IMR-90 (cell line): ENCODE results near the gene USP10. TPM values are rescaled to one million over a fixed set of nuclear protein-coding genes. Genes with fewer than 3 reads are reported as not detected.

Source experiments
- ATAC-seq: fragments of 200-7000 bp; cut with Tn5 transposase; 2 replicates; pipeline ENCODE4 v1.9.1; 2020; ENCODE audit warnings: low read depth, mild to moderate bottlenecking, moderate library complexity
- BruUV-seq: library from RNA; stranded (reverse); fragments of 400-500 nt; replicated peaks from 2 replicates; lab custom pipeline; 2021; lab: Mats Ljungman, UMichigan
- CTCF ChIA-PET: fragments of 300-600 bp; formaldehyde crosslinking; extraction: SDS; loops from one replicate; lab custom pipeline; 2021; ENCODE audit warnings: antibody characterized with exemption; lab: Yijun Ruan, JAX
- POLR2A ChIA-PET: fragments of 300-600 bp; sonication (Branson Sonifier 250); formaldehyde crosslinking; loops from one replicate; lab custom pipeline; 2022; ENCODE audit warnings: antibody characterized with exemption; ENCODE audit not compliant: unreplicated experiment; lab: Charles Lee
- DNase-seq: peaks from one replicate; pipeline ENCODE4 v3.0.0; 2013
- H2AFZ ChIP-seq: replicated peaks from 2 replicates; pipeline ENCODE3; 2013; ENCODE audit warnings: low read length, mild to moderate bottlenecking; ENCODE audit not compliant: poor library complexity
- H2AK5ac ChIP-seq: 2 replicates; pipeline ENCODE4 v1.6.1; 2013; ENCODE audit warnings: low read depth, low read length, inconsistent platforms
- H2AK9ac ChIP-seq: replicated peaks from 2 replicates; pipeline ENCODE3; 2013; ENCODE audit warnings: mild to moderate bottlenecking, low read depth, low read length, moderate library complexity; ENCODE audit not compliant: poor library complexity
- H2BK120ac ChIP-seq: 2 replicates; pipeline ENCODE4 v1.6.1; 2013; ENCODE audit warnings: low read depth, low read length, inconsistent platforms
- H2BK15ac ChIP-seq: 3 replicates; pipeline ENCODE4 v1.6.1; 2013; ENCODE audit warnings: low read depth, low read length, inconsistent platforms
- H2BK20ac ChIP-seq: 2 replicates; pipeline ENCODE4 v1.6.1; 2013; ENCODE audit warnings: low read depth, mild to moderate bottlenecking, inconsistent platforms, low read length, moderate library complexity
- H2BK5ac ChIP-seq: 2 replicates; pipeline ENCODE4 v1.6.1; 2013; ENCODE audit warnings: mild to moderate bottlenecking, low read depth, low read length, inconsistent platforms; ENCODE audit not compliant: poor library complexity, severe bottlenecking
- H3K14ac ChIP-seq: replicated peaks from 2 replicates; pipeline ENCODE4 v1.6.1; 2013; ENCODE audit warnings: low read depth, low read length, inconsistent platforms
- H3K18ac ChIP-seq: 2 replicates; pipeline ENCODE4 v1.6.1; 2013; ENCODE audit warnings: low read depth, low read length, control low read depth
- H3K23ac ChIP-seq: 2 replicates; pipeline ENCODE4 v1.6.1; 2013; ENCODE audit warnings: low read depth, low read length, inconsistent platforms
- H3K27ac ChIP-seq: 2 replicates; pipeline ENCODE4 v1.5.1; 2013; ENCODE audit warnings: mild to moderate bottlenecking, control low read depth, low read length; ENCODE audit not compliant: insufficient read depth
- H3K27me3 ChIP-seq: 2 replicates; pipeline ENCODE4 v1.6.1; 2013; ENCODE audit warnings: low read length; ENCODE audit not compliant: control insufficient read depth, insufficient read depth
- H3K36me3 ChIP-seq: 2 replicates; pipeline ENCODE4 v1.6.1; 2013; ENCODE audit warnings: low read length, mixed read lengths; ENCODE audit not compliant: control insufficient read depth, insufficient read depth
- H3K4ac ChIP-seq: 2 replicates; pipeline ENCODE4 v1.6.1; 2013; ENCODE audit warnings: low read depth, low read length, inconsistent platforms
- H3K4me1 ChIP-seq: 2 replicates; pipeline ENCODE4 v1.6.1; 2013; ENCODE audit warnings: low read length, mixed read lengths; ENCODE audit not compliant: control insufficient read depth, insufficient read depth
- H3K4me2 ChIP-seq: 2 replicates; pipeline ENCODE4 v1.6.1; 2013; ENCODE audit warnings: low read depth, mild to moderate bottlenecking, control low read depth, low read length, moderate library complexity
- H3K4me3 ChIP-seq: 2 replicates; pipeline ENCODE4 v1.5.1; 2013; ENCODE audit warnings: low read depth, mild to moderate bottlenecking, control low read depth, low read length, moderate library complexity; ENCODE audit not compliant: insufficient read depth
- H3K56ac ChIP-seq: 2 replicates; pipeline ENCODE4 v1.6.1; 2013; ENCODE audit warnings: low read length, inconsistent platforms; ENCODE audit not compliant: insufficient read depth; ENCODE audit errors: extremely low read depth
- H3K79me1 ChIP-seq, 2 experiments: 2 replicates each; pipeline ENCODE4 v1.6.1; 2013; ENCODE audit warnings: low read length in 2 of 2, inconsistent platforms in 1 of 2, low read depth in 1 of 2
- H3K9ac ChIP-seq: 2 replicates; pipeline ENCODE4 v1.6.1; 2013; ENCODE audit warnings: low read depth, low read length, control low read depth
- H3K9me1 ChIP-seq: 2 replicates; pipeline ENCODE4 v1.6.1; 2013; ENCODE audit warnings: low read length, inconsistent platforms; ENCODE audit not compliant: insufficient read depth
- H3K9me3 ChIP-seq: 2 replicates; pipeline ENCODE4 v1.6.1; 2013; ENCODE audit warnings: low read length; ENCODE audit not compliant: control insufficient read depth, insufficient read depth
- H4K20me1 ChIP-seq: 2 replicates; pipeline ENCODE4 v1.6.1; 2013; ENCODE audit warnings: low read length, inconsistent platforms; ENCODE audit not compliant: insufficient read depth
- H4K5ac ChIP-seq: 2 replicates; pipeline ENCODE4 v1.6.1; 2013; ENCODE audit warnings: mild to moderate bottlenecking, low read depth, low read length, control low read depth
- H4K8ac ChIP-seq, 2 experiments: 2 replicates each; pipeline ENCODE4 v1.6.1; 2013; ENCODE audit warnings: low read depth in 2 of 2, low read length in 2 of 2, control low read depth in 1 of 2, inconsistent platforms in 1 of 2
- H4K91ac ChIP-seq: 2 replicates; pipeline ENCODE4 v1.6.1; 2013; ENCODE audit warnings: low read depth, low read length, inconsistent platforms; ENCODE audit not compliant: insufficient read depth
- CHD1 ChIP-seq: IDR thresholded peaks from 2 replicates; pipeline ENCODE4 v1.6.1; 2012; ENCODE audit warnings: low read depth, low read length, improper control_type of control experiment
- MAFK ChIP-seq: IDR thresholded peaks from 2 replicates; pipeline ENCODE4 v1.6.1; 2012; ENCODE audit warnings: low read depth, low read length, improper control_type of control experiment
- MAZ ChIP-seq: IDR thresholded peaks from 2 replicates; pipeline ENCODE4 v1.6.1; 2012; ENCODE audit warnings: low read depth, mild to moderate bottlenecking, low read length, improper control_type of control experiment, moderate library complexity, borderline replicate concordance
- RFX5 ChIP-seq: IDR thresholded peaks from 2 replicates; pipeline ENCODE4 v1.8.0; 2012; ENCODE audit warnings: low read depth, mild to moderate bottlenecking, low read length, moderate library complexity
- SMC3 ChIP-seq: fragments of 150-350 bp; IDR thresholded peaks from 2 replicates; pipeline ENCODE4 v1.6.1; 2016; ENCODE audit warnings: low read depth, mild to moderate bottlenecking, antibody characterized with exemption, low read length, moderate library complexity
- WGBS, 2 experiments: methylation state at CpG; one replicate each; pipeline versions ENCODE4 v1.1.5 to v1.1.7; 2013; ENCODE audit warnings: missing lambda C conversion rate in 2 of 2; ENCODE audit not compliant: insufficient read length in 1 of 2; ENCODE audit errors: extremely low coverage in 2 of 2; 5-methylcytosine and 5-hydroxymethylcytosine counted together
- dilution Hi-C: fragments of 300-500 bp; cut with HindIII; formaldehyde crosslinking; loops from one replicate; pipeline ENCODE4 v1.14.3; 2018; ENCODE audit warnings: low sequenced_read_pairs; ENCODE audit not compliant: unreplicated experiment
- in situ Hi-C: fragments of 300-500 bp; cut with MboI; formaldehyde crosslinking; loops from 3 replicates; pipeline ENCODE4 v1.14.3; 2019; ENCODE audit warnings: low sequenced_read_pairs, inconsistent platforms, mixed read lengths
- intact Hi-C: fragments of 100-400 bp; cut with micrococcal nuclease; formaldehyde crosslinking; loops from 2 replicates; pipeline ENCODE4 v1.10.0; 2022
- polyA plus RNA-seq, 3 experiments: library from polyadenylated mRNA; depleted of rRNA; stranded (reverse); fragments of >200 nt; gene quantifications; 2 replicates each; pipeline ENCODE4 v1.2.3, GENCODE V29; 2012; ENCODE audit warnings: low replicate concordance in 1 of 3
- total RNA-seq: library from RNA; depleted of rRNA; stranded (reverse); fragments of >200 nt; gene quantifications from 2 replicates; pipeline ENCODE4 v1.2.3, GENCODE V29; 2012
- TF ChIP-seq, protein P1 (sequence below): conservative IDR thresholded peaks from 2 replicates; pipeline ENCODE4 v1.5.1; 2012; ENCODE audit warnings: mild to moderate bottlenecking, low read depth, low read length, improper control_type of control experiment

USP10 gene
- total and polyA plus RNA-seq, 2 of the 4 experiments (the other 2 are of a cell fraction), result 54.3 to 79.0 TPM

DNA sequence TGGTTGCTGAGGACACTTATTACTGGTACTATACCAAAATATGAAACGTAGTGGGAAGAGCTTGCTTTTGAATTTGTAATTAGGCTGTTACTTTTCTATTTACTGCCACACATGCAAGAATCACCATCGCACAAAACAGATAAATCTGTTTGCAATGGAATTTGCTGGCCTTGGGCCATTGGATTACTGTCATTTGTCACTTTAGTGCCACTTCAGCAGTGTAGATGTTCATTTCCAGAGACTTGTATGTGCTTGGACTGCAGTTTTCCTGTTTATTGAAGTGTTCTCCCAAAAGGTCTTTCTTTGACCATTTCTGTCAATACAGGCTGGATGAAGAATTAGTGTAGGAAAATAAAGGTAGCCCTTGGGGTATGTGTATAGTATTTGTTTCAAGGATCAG is 4.5 kb downstream of the USP10 start:
- intact Hi-C loops (no loop called here), in situ Hi-C loops (loop anchor here (25.0 kb wide), 1 partner anchor 417 kb away; the partner anchor contains the start of gene WFDC1), dilution Hi-C loops (no loop called here)
- WGBS, 2 experiments, result no CpG with 5 or more reads among the region's 2 CpGs
- Histone ChIP-seq H3K4me3 (no peak overlapping the region), H2AK5ac (no peak overlapping the region), H2BK5ac (no peak overlapping the region), H4K20me1 (peaks cover 83% of the 10 kb centered on the region), H3K27me3 (no peaks in the 10 kb centered on the region), H4K91ac (no peak overlapping the region), H3K4me2 (no peak overlapping the region), H2BK120ac (no peak overlapping the region), H3K9ac (no peak overlapping the region), H2AFZ (no peak overlapping the region), H3K9me1 (peaks cover 18% of the 10 kb centered on the region), H3K9me3 (no peaks in the 10 kb centered on the region), H3K27ac (no peak overlapping the region), H3K79me1 (peaks cover 5 to 53% of the 10 kb centered on the region in 2 experiments; a peak in 3 of 4 replicates), H2BK15ac (no peak overlapping the region), H3K23ac (no peak overlapping the region), H3K14ac (no peak overlapping the region), H3K18ac (no peak overlapping the region), H4K8ac (no peak overlapping the region), H2BK20ac (no peak overlapping the region), H3K4me1 (peaks cover 4% of the 10 kb centered on the region), H3K56ac (no peak overlapping the region), H3K4ac (no peak overlapping the region), H3K36me3 (peaks cover 2% of the 10 kb centered on the region; the same call in 1 of the 2 replicates), H4K5ac (no peak overlapping the region), H2AK9ac (no peak overlapping the region)
- BruUV-seq, result TSS peak; percentile 3
- ChIA-PET POLR2A (no interaction called here), CTCF (interaction anchor here (0.6 to 2.4 kb wide), 3 partner anchors 22 to 152 kb away, joined by 3 to 7 read pairs (median 3); no protein-coding TSS in a partner anchor)
- ATAC-seq (no peak), DNase-seq (no peak)
- TF ChIP-seq, protein P1, sequence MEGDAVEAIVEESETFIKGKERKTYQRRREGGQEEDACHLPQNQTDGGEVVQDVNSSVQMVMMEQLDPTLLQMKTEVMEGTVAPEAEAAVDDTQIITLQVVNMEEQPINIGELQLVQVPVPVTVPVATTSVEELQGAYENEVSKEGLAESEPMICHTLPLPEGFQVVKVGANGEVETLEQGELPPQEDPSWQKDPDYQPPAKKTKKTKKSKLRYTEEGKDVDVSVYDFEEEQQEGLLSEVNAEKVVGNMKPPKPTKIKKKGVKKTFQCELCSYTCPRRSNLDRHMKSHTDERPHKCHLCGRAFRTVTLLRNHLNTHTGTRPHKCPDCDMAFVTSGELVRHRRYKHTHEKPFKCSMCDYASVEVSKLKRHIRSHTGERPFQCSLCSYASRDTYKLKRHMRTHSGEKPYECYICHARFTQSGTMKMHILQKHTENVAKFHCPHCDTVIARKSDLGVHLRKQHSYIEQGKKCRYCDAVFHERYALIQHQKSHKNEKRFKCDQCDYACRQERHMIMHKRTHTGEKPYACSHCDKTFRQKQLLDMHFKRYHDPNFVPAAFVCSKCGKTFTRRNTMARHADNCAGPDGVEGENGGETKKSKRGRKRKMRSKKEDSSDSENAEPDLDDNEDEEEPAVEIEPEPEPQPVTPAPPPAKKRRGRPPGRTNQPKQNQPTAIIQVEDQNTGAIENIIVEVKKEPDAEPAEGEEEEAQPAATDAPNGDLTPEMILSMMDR, result no peak
- TF ChIP-seq CHD1 (no peak), MAZ (no peak), MAFK (no peak), SMC3 (no peak), RFX5 (no peak)
